GM19455 (cell line): ENCODE data around the gene SLC16A9.

ENCODE experiments used
- ATAC-seq: cut with Tn5 transposase; IDR thresholded peaks from one replicate; pipeline ENCODE4 v1.9.1; 2021; ENCODE audit not compliant: unreplicated experiment

The SLC16A9 gene

DNA sequence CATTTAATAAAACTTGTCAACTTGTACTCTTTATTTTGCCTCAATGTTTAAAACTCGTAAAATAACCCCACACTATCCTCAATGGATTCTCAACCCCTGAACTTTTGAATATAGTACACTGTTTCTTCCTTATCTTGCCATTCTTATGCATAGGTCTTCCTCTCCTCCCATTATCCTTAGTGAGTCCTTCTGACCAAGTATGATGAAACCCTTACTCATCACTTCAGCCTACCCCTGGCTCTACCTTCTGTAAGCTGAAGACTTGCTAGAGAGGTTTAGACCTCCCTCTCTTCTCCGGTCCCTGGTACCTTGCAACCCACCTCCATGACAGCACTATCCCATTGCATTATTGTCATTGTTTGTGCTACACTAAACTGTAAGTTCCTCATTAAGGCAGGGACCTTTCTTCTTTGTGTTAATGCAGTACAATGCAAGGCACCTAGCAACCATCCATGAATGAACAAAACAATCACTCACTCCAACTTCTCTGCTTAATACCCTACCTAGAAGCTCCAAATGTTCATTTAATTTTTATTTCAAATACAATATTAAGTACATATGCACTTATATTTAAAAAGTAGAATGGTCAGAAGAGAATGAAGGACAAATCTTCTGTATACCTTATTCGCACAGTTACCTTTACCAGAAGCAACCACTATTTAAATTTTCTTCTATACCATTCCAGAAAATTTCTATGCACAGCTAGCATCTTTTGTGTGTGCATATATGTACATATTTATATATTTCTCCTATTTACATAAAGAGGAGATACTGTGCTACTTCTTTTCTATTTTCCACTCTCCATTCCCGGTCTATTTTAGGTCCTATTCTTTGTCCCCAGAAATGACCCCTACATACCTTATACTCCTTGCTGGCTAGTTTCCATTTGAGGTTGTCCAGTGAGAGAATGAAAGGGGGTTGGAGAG is 77.5 kb downstream of the SLC16A9 start:
- no peak for ATAC-seq

DNA sequence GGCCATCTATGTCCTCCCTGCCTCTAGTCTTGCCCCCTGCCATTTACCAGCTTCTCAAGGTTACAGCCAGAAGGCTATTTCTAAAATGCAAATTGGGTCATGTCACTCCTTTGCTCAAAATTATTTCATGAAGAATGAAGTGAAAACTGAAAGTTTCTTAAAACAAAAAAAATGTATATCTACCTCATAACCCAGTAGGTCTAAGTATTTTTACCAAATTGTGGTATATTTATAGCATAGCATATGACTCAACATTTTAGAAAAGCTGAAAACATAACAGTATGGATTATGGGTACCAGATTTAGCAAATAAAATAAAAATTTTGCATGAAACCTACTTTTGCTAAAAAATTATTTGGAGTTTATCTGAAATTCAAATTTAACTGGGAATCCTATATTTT is 78.4 kb downstream of the SLC16A9 start:
- ATAC-seq: no peak

DNA sequence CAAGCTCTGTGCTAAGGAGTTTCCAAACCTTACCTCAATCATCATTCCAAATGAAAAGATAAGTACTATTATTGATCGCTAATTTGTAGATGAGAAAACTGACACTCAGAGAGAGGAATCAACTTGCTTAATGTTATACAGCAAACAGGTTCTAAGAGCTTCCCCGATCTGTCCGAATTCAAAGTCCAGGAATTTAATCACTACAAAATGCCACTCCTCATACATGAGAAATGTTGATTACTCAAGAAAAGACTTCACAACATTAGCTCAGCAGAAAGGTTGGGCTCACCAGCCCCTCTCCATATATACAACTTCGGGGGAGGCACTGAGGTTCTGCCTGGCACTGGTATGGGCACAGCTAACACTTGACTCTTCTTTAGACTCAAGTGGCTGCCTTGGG is 80.7 kb downstream of the SLC16A9 start:
- ATAC-seq: no peak

DNA sequence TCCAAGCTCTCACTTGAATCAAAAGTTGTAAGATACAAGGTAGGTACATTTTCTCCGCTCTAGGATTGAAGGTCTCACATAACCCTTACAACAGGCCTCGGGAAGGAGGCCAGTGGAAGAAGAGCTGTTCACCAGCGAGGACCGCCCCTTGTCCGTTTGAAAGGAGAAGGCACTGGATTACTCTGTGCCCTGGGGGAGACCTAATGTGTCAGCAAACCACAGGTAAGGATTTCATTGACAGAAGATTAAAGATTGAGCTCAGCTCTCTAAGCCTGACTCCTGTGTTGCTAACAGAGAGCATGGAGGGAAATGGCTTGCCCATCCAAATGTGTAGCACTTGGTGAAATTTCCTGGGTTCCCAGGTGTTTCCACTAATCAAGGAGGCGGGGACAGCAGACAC is 81.2 kb downstream of the SLC16A9 start:
- ATAC-seq: no peak

- no peak for ATAC-seq
Measured at GRCh38 chr10:59627366-59628018, 82.2 kb downstream of the SLC16A9 start.

DNA sequence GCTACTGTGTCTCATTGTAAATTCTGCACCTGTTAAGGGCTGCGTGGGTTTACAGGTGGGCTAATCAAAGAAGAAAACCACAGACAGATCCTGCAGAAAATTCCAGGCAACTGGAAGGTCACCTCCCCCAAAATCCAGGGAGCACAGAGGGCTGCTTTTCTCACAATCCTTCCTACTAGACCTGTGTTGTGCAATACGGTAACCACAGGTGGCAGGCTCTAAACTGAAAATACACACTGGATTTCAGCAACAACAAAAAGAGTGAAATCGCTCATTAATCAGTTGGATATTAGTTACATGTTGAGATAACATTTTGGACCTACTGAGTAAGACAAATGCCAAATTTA is 83.2 kb downstream of the SLC16A9 start:
- ATAC-seq: no peak

DNA sequence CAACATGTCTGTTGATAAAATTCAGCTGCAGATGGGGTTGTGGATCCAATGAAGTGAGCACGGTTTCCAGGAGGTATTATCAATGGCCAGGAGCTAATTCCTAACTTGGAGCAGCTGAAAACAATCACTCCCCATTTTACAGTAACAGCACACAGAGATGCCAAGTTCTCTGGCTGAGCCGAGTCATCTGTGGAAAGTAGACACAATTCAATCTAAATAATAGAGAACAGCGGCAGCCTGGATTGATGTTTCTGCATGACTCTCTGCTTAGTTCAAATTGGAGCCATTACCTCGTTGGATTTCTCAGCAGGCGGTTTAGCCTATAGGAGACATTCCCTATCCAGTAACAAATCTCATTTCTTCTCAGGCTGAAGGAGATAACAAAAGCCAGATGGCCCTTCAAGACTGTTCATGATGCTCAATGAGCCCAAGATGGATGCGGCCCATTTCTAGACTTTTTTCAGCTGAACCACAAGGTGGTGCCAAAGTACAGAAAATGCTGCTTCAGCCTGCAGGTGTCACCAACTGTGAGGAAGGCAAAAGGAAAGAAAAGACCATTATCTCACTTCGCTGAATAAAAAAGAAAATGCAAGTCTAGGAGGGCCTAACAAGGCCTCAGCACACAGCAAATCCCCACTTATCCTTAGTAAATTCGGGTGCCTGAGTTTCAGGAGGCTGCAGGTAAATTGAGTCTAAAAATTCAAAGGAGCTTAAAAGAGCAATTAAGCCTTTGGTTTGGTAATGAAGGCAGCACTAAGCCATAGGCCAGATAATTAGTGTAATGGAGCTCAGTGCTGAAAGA is 83.7 kb downstream of the SLC16A9 start:
- peak; percentile 82 for ATAC-seq

DNA sequence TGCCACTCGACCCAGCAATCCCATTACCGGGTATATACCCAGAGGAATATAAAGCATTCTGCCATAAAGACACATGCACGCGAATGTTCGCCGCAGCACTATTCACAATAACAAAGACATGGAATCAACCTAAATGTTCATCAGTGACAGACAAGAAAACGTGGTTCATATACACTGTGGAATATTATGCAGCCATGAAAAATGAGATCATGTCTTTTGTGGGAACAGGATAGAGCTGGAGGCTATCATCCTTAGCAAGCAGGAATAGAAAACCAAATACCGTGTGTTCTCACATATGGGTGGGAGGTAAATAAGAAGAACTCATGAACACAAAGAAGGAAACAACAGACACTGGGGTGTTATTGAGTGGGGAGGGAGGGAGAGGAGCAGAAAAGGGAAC is 84.7 kb downstream of the SLC16A9 start:
- no peak for ATAC-seq

DNA sequence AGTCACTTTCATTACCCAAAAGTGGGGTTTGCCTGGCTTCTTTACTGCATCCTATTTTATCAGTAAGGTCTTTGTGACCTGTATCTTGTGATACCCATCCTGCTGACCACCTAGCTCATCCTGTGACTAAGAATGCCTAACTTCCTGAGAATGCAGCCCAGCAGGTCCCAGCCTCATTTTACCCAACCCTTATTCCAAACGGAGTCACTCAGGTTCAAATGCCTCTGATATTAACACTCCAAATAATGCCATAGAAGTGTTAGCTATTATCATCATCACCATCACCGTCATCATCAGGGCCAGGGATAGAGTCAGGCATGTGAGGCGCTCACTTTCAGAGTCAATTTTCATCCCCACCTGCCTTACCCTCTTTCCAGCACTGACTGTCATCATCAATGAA is 85.5 kb downstream of the SLC16A9 start:
- no peak for ATAC-seq

- ATAC-seq: no peak
Measured at GRCh38 chr10:59623133-59624121, 86.2 kb downstream of the SLC16A9 start.

GRCh38 chr10:59622320-59623132 is 87.1 kb downstream of the SLC16A9 start:
- no peak for ATAC-seq

DNA sequence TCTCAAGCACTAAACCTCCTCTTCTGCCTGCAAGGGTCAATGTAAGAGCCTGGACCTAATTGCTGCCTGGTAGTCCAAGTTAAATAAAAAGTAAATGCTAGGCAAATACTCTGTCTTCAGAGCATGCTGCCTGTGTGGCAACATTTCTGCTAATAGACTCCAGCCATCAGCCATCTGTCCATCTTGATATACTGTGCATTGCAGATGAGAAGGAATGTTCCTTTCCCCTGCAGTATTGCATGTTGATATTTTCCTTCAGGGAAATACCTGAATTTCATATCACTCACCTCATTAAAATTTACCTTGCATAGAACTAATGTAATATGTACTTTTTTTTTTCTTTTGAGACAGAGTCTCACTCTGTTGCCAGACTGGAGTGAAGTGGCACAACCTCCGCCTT is 87.9 kb downstream of the SLC16A9 start:
- ATAC-seq: no peak

DNA sequence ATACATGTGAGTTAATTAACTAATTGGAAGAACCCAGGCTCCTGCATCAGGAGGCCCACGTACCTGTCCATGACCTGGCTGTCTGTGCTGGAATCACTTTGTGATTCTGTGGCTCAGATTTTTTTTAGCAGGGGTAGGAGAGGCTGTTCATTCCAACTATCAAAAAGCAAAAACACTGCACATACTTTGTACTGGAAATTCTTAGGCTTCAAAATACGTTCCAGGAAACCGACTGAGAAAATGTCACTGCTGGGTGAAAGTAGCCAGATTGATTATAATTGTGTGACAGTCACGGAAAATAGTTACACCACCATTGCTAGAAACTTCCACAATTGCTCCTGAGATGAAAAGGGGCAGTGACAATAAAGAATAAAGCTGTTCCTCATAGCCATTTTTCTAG is 91.0 kb downstream of the SLC16A9 start:
- ATAC-seq: no peak

- ATAC-seq: no peak
Measured at GRCh38 chr10:59617996-59618395, 91.7 kb downstream of the SLC16A9 start.

DNA sequence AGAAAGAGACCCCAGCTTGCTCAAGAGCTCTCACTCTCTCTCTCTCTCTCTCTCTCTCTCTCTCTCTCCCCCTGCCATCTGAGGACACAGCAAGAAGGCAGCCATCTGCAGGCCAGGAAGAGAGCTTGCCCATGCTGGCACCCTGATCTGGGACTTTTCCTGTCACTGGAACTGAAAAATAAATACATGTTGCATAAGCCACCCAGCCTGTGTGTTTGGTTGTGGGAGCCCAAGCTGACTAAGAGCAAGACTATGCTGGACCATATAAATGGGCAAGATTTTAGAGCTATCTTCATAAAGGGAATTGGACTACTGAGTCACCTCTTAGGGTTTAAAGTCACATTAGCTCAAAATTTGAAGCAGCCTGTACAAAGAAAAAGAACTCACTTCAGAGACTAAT is 98.6 kb downstream of the SLC16A9 start:
- no peak for ATAC-seq

- no peak for ATAC-seq
Measured at GRCh38 chr10:59607970-59608369, 101.7 kb downstream of the SLC16A9 start.

GRCh38 chr10:59606551-59606961 is 103.1 kb downstream of the SLC16A9 start:
- ATAC-seq: no peak

DNA sequence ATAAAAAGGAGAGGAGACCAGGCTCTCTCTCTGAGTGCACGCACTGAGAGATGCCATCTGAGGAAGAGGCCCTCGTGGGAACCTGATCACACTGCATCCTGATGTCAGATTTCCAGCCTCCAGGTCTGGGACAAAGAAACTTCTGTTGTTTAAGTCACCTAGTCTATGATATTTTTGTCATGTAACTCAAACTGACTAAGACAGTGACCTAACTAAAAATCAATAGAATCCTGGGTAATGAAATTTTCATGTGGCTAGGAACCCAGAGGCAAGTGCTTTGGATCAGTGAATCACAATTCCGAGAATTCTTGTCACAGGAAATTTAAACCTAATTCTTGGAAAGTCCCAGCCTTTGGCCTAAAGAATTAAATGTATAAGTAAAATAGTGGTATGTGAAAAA is 107.7 kb downstream of the SLC16A9 start:
- ATAC-seq: no peak
